ENCODE results near the gene ZBTB47. TPM values are rescaled to one million over a fixed set of nuclear protein-coding genes. Genes with fewer than 3 reads are reported as not detected.

ZBTB47 gene
- total RNA-seq, 3 donors from 2014 or later (not counting 1 experiment from before 2014, with no cell fraction given), result 2.1 to 3.0 (median 3.0) TPM

GRCh38 chr3:42663581-42664437 lies 10.3 kb downstream of the ZBTB47 start:
- WGBS (ENCODE audit: insufficient coverage), result 70% methylated on average over 38 of the region's 38 CpGs
- Histone ChIP-seq H3K4me3 (ENCODE audit: low read length) (no peak overlapping the region), H3K27ac (ENCODE audit: low read length) (peak overlapping the region; percentile 25), H3K9me3 (ENCODE audit: control insufficient read depth, insufficient read depth, low read length) (no peaks in the 10 kb centered on the region), H3K4me1 (ENCODE audit: control insufficient read depth, insufficient read depth, low read length) (no peaks in the 10 kb centered on the region), H3K27me3 (ENCODE audit: control insufficient read depth, insufficient read depth, low read length) (no peaks in the 10 kb centered on the region), H3K36me3 (ENCODE audit: control insufficient read depth, insufficient read depth, low read length) (no peaks in the 10 kb centered on the region)
- no peaks in the 10 kb centered on the region for H3K9me3 Mint-ChIP-seq
- H3K27me3 Mint-ChIP-seq (ENCODE audit: low read depth in 2 of 2), result no peaks in the 10 kb centered on the region
- ATAC-seq (no peak), DNase-seq (no peak)
- TF ChIP-seq, protein P1, sequence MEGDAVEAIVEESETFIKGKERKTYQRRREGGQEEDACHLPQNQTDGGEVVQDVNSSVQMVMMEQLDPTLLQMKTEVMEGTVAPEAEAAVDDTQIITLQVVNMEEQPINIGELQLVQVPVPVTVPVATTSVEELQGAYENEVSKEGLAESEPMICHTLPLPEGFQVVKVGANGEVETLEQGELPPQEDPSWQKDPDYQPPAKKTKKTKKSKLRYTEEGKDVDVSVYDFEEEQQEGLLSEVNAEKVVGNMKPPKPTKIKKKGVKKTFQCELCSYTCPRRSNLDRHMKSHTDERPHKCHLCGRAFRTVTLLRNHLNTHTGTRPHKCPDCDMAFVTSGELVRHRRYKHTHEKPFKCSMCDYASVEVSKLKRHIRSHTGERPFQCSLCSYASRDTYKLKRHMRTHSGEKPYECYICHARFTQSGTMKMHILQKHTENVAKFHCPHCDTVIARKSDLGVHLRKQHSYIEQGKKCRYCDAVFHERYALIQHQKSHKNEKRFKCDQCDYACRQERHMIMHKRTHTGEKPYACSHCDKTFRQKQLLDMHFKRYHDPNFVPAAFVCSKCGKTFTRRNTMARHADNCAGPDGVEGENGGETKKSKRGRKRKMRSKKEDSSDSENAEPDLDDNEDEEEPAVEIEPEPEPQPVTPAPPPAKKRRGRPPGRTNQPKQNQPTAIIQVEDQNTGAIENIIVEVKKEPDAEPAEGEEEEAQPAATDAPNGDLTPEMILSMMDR (IDR thresholded peaks at IDR 0.05), result no peak
- H3K27ac Mint-ChIP-seq, result no peak overlapping the region
- H3K36me3 Mint-ChIP-seq, result no peaks in the 10 kb centered on the region
- intact Hi-C loops (cut with micrococcal nuclease), result no loop called here
- no peak overlapping the region for H3K4me3 Mint-ChIP-seq
- peaks cover 0 to 5% of the 10 kb centered on the region in 2 donors for H3K4me1 Mint-ChIP-seq

DNA sequence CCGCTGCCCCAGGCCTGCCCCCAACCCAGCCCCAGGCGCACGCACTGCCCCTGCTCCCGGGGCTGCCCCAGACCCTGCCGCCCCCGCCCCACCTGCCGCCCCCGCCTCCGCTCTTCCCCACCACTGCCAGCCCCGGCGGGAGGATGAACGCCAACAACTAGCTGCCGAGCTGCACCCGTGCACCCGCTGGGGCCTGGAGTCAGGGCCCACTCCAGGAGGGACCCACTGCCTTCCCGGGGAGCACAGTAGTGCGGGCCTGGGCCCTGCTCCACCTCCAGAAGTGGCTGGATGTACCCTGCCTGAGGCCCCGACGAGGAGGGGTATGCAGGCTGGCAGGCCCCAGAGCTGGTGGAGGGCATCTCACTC lies 10.9 kb downstream of the ZBTB47 start:
- ATAC-seq, result no peak
- H3K27me3 Mint-ChIP-seq (ENCODE audit: low read depth in 2 of 2), result no peaks in the 10 kb centered on the region
- H3K27ac ChIP-seq (ENCODE audit: low read length), result no peak overlapping the region
- H3K9me3 ChIP-seq (ENCODE audit: control insufficient read depth, insufficient read depth, low read length), result no peaks in the 10 kb centered on the region
- H3K4me1 Mint-ChIP-seq, result peaks cover 0 to 5% of the 10 kb centered on the region in 2 donors
- no peaks in the 10 kb centered on the region for H3K36me3 ChIP-seq (ENCODE audit: control insufficient read depth, insufficient read depth, low read length)
- H3K36me3 Mint-ChIP-seq, result no peaks in the 10 kb centered on the region
- TF ChIP-seq, protein P1 (IDR thresholded peaks at IDR 0.05), result no peak
- H3K4me3 ChIP-seq (ENCODE audit: low read length), result no peak overlapping the region
- no peak overlapping the region for H3K27ac Mint-ChIP-seq
- intact Hi-C loops (cut with micrococcal nuclease), result no loop called here
- H3K27me3 ChIP-seq (ENCODE audit: control insufficient read depth, insufficient read depth, low read length), result no peaks in the 10 kb centered on the region
- DNase-seq, result no peak
- no peaks in the 10 kb centered on the region for H3K9me3 Mint-ChIP-seq
- WGBS (ENCODE audit: insufficient coverage), result 84% methylated on average over 19 of the region's 19 CpGs
- no peaks in the 10 kb centered on the region for H3K4me1 ChIP-seq (ENCODE audit: control insufficient read depth, insufficient read depth, low read length)
- H3K4me3 Mint-ChIP-seq, result no peak overlapping the region

DNA sequence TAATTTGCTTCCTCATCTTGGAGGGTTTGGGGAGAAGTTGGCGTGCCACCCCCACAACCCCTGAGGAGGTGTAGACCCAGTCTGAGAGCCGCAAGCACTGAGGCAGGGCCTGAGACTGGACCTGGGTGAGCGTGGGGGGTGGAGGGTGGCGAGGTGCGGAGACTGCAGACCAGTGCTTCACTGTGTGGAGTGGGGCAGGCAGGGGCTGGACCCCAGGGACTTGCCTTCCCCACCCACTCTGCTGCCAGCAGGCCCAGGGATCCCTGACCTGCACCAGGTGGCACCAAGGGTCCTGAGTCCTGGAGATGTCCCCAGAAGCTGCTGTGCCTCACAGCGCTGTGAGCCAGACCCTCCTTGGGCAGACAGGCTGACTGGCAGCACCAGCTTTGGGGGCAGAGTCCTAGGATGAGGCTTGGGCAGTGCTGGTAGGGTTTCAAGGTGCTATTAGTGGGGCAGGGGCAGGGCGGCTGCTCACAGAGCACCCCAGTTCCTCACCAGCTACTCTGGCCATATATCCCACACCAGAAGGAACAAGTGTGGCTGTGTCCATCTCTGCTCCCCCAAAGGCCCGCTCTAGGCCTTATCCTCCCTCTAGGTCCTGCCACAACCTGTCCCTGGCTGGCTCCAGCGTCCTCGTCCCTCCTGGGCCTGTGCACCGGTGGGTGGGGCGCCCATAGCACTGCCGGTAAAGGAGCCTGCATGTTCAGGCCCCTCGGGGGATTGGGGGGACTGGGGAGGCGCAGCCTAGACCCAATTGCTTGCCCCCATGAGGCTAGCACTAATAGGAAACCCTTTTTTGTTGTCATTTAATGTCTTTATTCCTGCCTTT lies 11.8 kb downstream of the ZBTB47 start:
- TF ChIP-seq, protein P1 (IDR thresholded peaks at IDR 0.05), result no peak
- no peaks in the 10 kb centered on the region for H3K27me3 Mint-ChIP-seq (ENCODE audit: low read depth in 2 of 2)
- H3K9me3 Mint-ChIP-seq, result no peaks in the 10 kb centered on the region
- H3K36me3 Mint-ChIP-seq, result no peaks in the 10 kb centered on the region
- H3K4me3 Mint-ChIP-seq, result no peak overlapping the region
- H3K27me3 ChIP-seq (ENCODE audit: control insufficient read depth, insufficient read depth, low read length), result no peaks in the 10 kb centered on the region
- H3K4me1 ChIP-seq (ENCODE audit: control insufficient read depth, insufficient read depth, low read length), result no peaks in the 10 kb centered on the region
- ATAC-seq (no peak), DNase-seq (no peak)
- H3K4me3 ChIP-seq (ENCODE audit: low read length), result no peak overlapping the region
- 89% methylated on average over 15 of the region's 15 CpGs for WGBS (ENCODE audit: insufficient coverage)
- H3K27ac Mint-ChIP-seq, result no peak overlapping the region
- no peaks in the 10 kb centered on the region for H3K4me1 Mint-ChIP-seq
- intact Hi-C loops (cut with micrococcal nuclease), result no loop called here
- H3K9me3 ChIP-seq (ENCODE audit: control insufficient read depth, insufficient read depth, low read length), result no peaks in the 10 kb centered on the region
- no peak overlapping the region for H3K27ac ChIP-seq (ENCODE audit: low read length)
- H3K36me3 ChIP-seq (ENCODE audit: control insufficient read depth, insufficient read depth, low read length), result no peaks in the 10 kb centered on the region

Data from natural killer cell (primary cell).